ENCODE results near the gene MT4.
A peak's percentile ranks its signal among the peaks of the same experiment; 100 is the strongest.

MT4 gene

GRCh38 chr16:56606476-56607108, 41.7 kb downstream of the MT4 start:
- DNase-seq, result no peak

DNA sequence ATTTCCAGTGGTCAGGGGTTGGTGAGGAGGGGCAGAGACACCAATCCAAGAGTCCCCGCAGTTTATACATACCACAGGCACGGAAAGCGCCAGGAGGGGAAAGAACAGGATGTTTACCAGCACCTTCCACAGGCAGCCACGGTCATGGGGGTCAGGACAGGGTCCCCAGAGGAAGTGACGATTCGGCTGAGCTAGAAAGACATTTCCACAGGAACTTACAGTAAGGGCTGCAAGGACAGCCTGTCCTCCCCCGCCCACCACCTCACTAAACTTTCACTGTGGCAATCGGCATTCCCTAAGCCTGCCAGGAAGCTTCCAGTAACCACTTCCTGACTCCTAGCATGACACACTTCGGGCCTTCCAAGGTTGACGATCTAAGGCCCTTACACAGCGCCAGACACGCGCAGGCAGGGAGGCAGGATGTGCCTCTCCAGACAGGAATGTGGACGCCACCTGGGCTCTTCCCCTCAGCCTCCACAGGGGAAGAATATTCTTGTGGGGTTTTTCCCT, 42.3 kb downstream of the MT4 start:
- no peak for DNase-seq

DNA sequence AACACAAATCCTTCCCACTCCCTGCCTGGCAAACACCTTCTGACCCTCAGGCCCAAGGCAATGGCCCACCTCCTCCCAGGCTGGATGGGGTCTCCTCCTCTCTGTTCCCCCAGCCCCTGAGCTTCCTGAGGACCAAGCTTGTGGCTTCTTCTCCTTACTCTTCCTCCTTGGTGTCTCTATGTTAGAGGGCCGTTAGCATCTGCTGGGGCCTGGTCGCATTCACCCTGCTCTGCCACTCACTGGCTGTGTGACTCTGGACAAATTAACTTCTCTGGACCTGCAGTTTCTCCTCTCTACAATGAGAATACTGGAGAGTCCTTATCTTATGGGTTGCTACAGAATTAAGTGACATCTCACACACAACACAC, 42.8 kb downstream of the MT4 start:
- no peak for DNase-seq

GRCh38 chr16:56608043-56608875, 43.4 kb downstream of the MT4 start, which contains the start of gene MT2A:
Gene MT2A (plus strand): TSS chr16:56608584. CDS start chr16:56608656, 72 bp downstream.
- peak; percentile 86 for DNase-seq

DNA sequence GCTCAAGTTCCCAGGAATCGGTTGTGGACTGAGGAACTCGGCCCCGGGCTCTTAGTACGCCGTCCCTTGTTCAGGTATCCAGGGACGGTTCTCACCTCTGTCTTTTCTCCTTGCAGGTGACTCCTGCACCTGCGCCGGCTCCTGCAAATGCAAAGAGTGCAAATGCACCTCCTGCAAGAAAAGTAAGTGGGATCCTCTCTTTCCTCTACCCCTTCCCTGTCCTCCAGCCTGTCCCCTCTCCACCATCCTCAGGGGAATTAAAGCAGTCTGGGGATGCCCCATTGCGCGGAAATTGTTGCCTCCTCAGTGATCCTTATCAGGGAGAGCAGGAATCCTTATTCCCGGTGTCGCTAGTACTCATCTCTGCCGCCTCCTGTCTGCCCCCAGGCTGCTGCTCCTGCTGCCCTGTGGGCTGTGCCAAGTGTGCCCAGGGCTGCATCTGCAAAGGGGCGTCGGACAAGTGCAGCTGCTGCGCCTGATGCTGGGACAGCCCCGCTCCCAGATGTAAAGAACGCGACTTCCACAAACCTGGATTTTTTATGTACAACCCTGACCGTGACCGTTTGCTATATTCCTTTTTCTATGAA, 44.1 kb downstream of the MT4 start:
- DNase-seq, result no peak

DNA sequence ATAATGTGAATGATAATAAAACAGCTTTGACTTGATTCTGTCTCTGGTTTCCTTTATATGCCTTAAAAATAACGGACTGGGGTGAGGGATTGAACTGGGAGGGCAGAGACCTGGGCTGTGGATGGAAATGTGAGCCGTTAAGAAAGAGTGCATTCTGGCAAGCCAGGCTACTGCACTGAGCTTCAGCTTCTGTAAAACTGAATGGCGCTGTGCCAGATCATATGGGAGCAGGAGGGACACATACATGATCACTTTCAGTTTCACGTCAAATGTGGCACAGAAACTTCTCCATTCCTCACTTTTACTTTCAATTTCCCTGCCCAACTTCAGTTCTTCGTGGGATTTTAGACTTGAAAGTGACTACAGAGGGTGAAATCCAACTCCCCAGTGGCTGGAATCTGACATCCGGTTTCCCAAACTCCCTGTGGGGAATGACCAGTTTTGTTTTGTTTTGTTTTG, 44.6 kb downstream of the MT4 start:
- peak; percentile 64 for DNase-seq

DNA sequence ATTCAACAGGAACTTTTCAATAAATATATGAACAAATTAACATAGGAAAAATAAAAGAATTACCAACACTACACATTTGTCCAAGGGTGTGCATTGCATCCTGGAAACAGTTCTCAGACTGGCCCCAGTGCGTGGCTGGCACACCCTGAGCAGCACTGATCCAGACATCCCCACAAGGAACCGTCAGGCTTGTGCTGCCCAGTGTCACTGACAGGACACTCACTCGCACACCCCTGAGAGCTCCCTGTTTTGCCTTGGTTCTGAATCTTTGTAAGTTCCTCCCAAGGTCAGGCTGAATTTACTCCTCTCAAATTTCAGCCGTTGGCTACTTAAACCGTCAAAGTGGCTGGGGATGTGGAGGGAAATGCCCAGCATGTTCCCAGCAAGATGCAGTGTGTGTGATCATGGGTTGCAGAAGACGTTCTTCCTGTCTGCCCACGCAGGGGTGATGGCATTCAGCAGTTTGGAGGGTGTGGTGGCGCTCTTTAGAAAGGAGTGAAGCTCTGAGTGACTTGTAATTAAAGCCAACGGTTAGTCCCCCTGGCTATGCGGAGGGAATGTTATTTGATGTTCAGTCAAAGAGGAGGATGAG, 45.2 kb downstream of the MT4 start:
- DNase-seq, result peak; percentile 58

- DNase-seq, result no peak
Measured at GRCh38 chr16:56610609-56611111, 45.8 kb downstream of the MT4 start.

DNA sequence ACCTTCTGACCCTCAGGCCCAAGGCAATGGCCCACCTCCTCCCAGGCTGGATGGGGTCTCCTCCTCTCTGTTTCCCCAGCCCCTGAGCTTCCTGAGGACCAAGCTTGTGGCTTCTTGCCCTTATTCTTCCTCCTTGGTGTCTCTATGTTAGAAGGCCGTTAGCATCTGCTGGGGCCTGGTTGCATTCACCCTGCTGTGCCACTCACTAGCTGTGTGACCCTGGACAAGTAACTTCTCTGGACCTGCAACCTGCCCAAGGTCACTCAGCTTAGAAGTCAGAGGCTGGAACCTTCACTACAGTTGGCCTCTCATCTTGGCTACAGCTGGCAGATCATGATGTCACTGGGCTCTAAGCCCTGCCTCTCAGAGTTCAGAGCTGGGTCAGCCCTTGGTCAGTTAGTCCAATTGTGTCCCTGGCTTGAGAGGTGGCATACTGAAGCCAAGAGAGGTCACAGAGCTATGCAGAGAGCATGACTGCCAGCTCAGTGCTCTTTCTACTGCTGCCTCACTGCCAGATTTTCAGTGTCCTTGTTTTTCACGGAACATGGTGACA, 46.5 kb downstream of the MT4 start:
- no peak for DNase-seq

- DNase-seq, result no peak
Measured at GRCh38 chr16:56613706-56614105, 48.8 kb downstream of the MT4 start.

DNA sequence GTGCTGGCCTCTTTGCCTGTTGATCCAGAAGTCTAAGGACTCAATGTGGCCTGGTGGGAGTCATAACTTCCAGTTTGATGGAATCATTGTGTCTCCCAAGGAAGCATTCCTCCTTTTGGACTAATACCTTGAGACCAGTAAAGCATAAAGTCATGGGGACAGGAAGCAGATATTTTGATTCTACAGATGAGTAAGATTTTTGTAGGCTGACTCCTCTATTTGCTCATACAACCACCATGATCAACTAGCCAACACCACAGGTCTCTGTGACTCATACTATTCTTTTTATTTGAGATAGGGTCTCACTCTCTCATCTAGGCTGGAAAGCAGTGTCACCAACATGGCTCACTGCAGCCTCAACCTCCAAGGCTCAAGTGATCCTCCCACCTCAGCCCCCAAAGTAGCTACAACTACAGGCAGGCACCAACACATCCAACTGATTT, 49.7 kb downstream of the MT4 start:
- DNase-seq, result no peak

GRCh38 chr16:56615353-56615752, 50.5 kb downstream of the MT4 start:
- DNase-seq, result no peak

DNA sequence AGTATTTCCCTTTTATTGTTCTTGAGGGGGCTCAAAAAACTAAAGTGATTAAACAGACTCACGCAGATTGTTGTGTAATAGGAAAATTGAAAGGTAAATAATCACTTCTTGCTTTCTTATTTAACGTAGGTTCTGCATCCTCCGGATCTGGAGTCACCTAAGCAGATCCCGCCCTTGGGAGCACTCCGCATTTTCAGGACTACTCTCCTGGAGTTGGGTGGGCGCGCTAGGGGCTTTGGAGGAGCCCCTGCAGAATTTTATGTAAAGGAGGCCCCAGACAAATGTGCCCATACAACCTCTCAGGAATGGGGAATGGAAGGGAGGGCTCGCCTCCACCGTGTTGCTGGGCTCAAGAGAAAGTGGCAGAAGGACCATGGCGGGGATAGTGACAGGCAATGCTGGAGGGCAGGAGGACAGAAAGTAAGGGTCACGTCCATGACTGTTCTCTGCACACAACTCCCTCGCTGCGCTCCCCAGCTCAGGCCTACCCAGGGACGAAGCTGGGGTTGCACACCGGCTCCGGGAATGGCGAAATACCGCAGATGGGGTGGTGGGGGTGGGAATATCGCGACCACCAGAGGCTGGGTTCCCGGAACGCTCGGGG, 51.8 kb downstream of the MT4 start:
- no peak for DNase-seq

DNA sequence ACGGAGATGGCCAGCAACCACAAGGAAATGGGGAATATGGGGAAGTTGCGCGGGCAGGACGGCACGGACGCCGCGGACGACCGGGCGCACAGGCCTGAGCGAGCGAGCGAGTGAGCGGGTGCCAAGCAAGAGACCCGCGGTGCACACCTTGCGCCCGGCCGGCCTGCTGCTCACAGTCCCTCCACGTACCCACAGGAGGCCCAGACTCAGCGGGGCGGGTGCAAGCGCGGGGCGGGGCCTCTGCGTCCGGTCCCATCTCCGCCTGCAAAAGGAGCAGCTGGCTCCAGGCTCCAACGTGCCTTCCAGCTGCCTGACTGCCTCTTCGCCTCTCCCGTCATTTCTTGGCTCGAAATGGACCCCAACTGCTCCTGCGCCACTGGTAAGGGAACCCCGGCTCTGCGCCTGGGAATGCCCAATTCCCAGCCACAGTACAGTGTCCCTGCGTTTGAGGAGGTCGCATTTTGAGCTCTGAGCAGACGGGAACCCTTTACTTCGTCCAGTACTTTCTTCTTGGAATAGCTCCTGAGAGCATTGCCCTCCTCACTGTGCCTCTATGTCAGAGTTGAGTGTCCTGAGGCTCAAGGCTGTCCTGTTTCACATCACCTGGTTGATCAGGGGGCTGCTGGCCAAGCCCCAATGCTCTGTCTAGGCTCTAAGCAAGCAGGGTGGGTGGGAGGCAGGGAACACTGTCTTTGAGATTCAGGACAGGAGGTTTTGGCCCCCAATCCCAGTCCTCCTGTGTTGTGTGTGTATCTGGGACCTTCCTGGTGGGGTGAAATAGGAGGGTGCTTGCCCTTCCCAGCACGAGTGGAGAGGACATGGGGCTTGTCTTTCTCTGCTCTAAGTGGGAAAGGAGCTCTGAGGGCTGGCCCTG, 52.6 kb downstream of the MT4 start:
- no peak for DNase-seq

GRCh38 chr16:56618138-56618537, 53.3 kb downstream of the MT4 start:
- no peak for DNase-seq

All from activated CD4-positive, alpha-beta T cell treated with anti-CD3 and anti-CD28 coated beads, Interleukin-2, amount 50 U/mL, for 1 hour (primary cell).